GM12875 (cell line): ENCODE results near the gene SLC35F2.
"Not testable (repeated sequence)": the region's sequence is repeated elsewhere in the genome, so short reads cannot be mapped to it uniquely, and the experiment has no call there.

ENCODE experiments used
- H3K4me3 ChIP-seq: one replicate; pipeline ENCODE4 v1.5.1; 2011; ENCODE audit warnings: low read depth, low read length, control low read depth
- TF ChIP-seq, protein P1 (sequence below): IDR thresholded peaks from 2 replicates; pipeline ENCODE4 v1.5.1; 2011; ENCODE audit warnings: low read depth, mild to moderate bottlenecking, control low read depth, inconsistent platforms, low read length, moderate library complexity, borderline replicate concordance; ENCODE audit not compliant: insufficient read depth

SLC35F2 gene

DNA sequence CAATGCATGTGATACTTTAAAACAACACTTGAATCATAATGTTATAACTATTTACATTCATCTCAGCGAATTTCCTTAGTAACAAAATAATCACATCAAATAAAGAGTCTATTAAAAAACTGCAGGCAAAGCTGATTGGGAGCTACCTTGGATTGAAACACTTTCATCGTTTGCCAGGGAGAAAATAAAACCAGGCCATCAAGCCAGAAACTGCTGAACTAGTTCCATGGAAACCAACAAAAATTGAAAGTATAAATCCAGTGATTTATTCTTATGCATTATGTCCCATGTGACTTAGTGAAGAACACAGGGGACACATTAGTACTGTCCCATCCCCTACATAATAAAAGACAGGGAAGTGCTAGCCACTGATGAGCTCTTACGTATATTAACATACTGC is 21.7 kb downstream of the SLC35F2 start:
- no peak overlapping the region for H3K4me3 ChIP-seq
- TF ChIP-seq, protein P1, sequence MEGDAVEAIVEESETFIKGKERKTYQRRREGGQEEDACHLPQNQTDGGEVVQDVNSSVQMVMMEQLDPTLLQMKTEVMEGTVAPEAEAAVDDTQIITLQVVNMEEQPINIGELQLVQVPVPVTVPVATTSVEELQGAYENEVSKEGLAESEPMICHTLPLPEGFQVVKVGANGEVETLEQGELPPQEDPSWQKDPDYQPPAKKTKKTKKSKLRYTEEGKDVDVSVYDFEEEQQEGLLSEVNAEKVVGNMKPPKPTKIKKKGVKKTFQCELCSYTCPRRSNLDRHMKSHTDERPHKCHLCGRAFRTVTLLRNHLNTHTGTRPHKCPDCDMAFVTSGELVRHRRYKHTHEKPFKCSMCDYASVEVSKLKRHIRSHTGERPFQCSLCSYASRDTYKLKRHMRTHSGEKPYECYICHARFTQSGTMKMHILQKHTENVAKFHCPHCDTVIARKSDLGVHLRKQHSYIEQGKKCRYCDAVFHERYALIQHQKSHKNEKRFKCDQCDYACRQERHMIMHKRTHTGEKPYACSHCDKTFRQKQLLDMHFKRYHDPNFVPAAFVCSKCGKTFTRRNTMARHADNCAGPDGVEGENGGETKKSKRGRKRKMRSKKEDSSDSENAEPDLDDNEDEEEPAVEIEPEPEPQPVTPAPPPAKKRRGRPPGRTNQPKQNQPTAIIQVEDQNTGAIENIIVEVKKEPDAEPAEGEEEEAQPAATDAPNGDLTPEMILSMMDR: no peak

DNA sequence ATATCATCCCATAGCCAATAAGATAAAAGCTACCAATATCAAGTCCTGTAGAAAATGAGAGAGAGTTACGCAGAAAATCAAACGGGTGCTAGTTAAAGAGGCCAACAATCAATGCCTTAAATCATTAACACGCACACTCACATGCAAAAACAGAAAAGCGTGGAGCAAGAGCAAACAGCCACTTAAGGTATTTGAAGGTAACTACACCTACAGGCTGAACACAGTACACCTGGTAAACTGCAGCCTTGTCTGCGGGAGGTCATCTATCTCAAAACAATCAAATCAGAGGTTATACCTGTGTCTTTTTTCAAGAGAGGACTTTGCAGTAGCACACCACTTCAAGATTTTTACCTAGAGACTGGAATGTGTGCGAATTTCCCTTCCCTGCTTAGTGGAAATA is 23.6 kb downstream of the SLC35F2 start:
- TF ChIP-seq, protein P1: no peak
- H3K4me3 ChIP-seq: no peak overlapping the region

DNA sequence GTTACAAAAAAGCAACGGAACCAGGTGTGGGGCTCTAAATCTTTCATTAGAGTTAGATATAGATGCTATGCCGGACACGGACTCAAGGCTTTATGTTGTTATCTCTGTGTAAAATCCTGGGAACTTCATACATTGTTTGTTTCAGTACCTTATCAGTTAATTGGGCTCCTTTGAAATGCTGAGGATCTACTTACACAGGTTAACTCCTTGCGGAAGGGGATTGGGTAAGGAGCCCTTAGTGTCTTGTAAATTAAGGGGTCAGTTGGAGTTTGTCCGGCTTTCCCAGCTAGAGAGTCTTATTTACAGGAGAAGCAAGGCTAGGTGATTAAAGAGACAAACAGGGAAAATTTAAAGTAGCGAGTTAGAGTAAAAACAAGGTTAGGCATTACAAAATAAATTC is 24.7 kb downstream of the SLC35F2 start:
- not testable (repeated sequence) for H3K4me3 ChIP-seq

DNA sequence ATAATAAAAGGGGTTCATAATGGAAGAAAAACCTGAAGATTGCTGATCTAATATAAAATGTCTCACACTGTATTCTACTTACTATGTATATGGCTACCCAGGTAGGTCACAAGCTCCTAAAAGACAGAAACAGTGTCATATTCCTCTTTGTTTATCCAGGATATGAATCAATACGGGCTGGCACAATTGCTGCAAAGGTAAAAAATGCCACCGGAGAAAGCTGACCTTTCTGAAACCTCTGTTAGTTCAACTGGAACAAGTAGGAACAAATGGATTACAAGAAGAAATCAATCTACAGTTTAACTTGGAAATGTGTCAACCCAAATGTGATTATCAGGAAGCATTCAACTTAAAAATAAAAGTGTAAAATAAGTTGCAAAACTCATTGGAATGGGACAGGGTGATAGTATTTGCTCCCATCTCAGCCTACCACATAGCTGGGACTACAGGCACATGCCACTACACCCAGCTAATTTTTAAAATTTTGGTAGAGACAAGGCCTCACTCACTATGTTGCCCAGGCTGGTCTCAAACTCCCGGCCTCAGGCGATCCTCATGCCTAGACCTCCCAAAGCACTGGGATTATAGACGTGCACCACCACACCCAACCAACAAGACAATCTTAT is 27.6 kb downstream of the SLC35F2 start:
- no peak overlapping the region for H3K4me3 ChIP-seq
- TF ChIP-seq, protein P1: no peak

DNA sequence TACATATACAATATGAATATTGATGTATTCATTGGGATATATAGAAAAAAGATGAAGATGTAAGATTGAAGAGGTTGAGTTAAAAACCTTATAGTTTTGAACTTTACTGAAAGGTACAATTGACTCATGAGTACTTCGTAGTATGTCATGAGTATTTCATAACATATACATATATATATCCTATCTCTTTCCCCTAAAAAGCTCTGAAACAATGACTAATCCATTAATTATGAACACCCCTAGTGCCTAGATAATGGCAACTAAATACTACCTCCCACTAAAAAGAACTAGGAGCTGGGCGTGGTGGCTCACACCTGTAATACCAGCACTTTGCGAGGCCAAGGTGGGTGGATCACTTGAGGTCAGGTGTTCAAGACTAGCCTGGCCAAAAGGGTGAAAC is 31.5 kb downstream of the SLC35F2 start:
- TF ChIP-seq, protein P1: no peak
- no peak overlapping the region for H3K4me3 ChIP-seq

DNA sequence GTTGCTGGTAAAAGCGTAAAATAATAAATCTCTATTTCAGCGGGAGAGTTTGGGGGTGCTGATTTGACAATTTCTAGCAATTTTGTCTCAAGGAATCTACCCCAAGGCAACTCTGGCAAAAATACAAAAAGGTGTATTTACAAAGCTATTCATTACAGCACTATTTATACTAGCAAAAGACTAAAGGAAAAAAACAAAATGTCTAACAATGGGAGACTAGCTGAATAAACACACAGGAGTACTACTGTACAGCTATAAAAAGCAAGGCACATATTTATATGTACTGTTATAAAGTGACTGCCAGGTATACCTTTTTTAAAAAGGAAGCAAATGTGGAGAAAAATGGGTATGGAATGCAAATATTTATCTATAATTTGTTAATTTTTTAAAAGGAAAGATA is 32.7 kb downstream of the SLC35F2 start:
- TF ChIP-seq, protein P1: no peak
- H3K4me3 ChIP-seq: no peak overlapping the region

DNA sequence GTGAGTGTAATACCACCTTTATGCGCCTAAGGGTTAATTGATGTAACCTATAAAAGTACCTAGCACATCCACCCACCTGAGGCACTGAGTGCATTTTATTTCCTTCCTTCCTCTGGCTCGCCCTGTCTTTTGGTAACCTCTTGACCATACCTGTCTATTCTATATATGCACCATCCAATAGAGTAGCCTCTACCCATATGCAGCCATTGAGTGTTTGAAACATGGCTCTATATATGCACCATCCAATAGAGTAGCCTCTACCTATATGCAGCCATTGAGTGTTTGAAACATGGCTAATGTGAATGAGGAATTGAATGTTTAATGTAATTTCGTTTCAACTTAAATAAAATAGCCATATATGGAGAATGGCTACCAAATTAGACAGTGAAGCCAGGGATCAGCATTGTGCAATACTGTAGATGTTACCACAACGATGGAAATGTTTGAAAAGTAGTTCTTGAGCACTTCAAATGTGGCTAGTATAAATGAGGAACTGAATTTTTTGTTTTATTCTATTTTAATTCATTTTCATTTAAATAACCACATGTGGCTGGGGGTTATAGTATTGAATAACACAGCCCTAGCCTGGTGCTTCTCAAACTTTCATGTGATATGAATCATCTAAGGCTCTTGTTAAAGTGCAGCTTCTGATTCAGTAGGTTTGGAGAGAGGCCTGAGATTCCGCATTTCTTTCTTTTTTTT is 33.8 kb downstream of the SLC35F2 start:
- TF ChIP-seq, protein P1: no peak

More for the DNA sequence above, 33.8 kb downstream of the SLC35F2 start:
- no peak overlapping the region for H3K4me3 ChIP-seq
